HepG2 (cell line): Measurements from ENCODE around the gene BBIP1. TPM values are rescaled to one million over a fixed set of nuclear protein-coding genes. Genes with fewer than 3 reads are reported as not detected.

Experiments
- BRF2 ChIP-seq: sonication (generic); formaldehyde crosslinking; IDR thresholded peaks from 2 replicates; pipeline ENCODE4 v1.8.1; 2022; ENCODE audit warnings: mild to moderate bottlenecking, missing genetic modification reagents
- FOXA1 ChIP-seq, 2 experiments: fragments of 450-650 bp in 1 of 2; sonication (generic) in 1 of 2; formaldehyde crosslinking in 1 of 2; IDR thresholded peaks; 2 replicates each; pipeline versions ENCODE4 v1.4.0 to v1.6.1; 2016 to 2020; ENCODE audit warnings: missing genetic modification reagents in 1 of 2
- HNF1B ChIP-seq: sonication (generic); formaldehyde crosslinking; IDR thresholded peaks from 2 replicates; pipeline ENCODE4 v1.5.1; 2020; ENCODE audit warnings: mild to moderate bottlenecking, moderate library complexity, missing genetic modification reagents
- HOMEZ ChIP-seq: IDR thresholded peaks from 2 replicates; pipeline ENCODE4 v1.6.1; 2016; ENCODE audit warnings: low read depth
- JUND ChIP-seq: sonication (generic); formaldehyde crosslinking; IDR thresholded peaks from 2 replicates; pipeline ENCODE4 v1.8.0; 2022; ENCODE audit warnings: mild to moderate bottlenecking, missing genetic modification reagents
- MAFF ChIP-seq: IDR thresholded peaks from 2 replicates; pipeline ENCODE4 v1.6.1; 2011; ENCODE audit warnings: low read depth, low read length, improper control_type of control experiment
- MEF2D ChIP-seq: sonication (generic); formaldehyde crosslinking; IDR thresholded peaks from 2 replicates; pipeline ENCODE4 v1.5.1; 2020; ENCODE audit warnings: mild to moderate bottlenecking, missing genetic modification reagents
- REPIN1 ChIP-seq: sonication (generic); formaldehyde crosslinking; IDR thresholded peaks from 2 replicates; pipeline ENCODE4 v1.8.0; 2022; ENCODE audit warnings: missing genetic modification reagents, low read depth, mild to moderate bottlenecking, borderline replicate concordance
- RFX1 ChIP-seq: fragments of 450-650 bp; IDR thresholded peaks from 2 replicates; pipeline ENCODE4 v1.6.1; 2017
- SATB2 ChIP-seq: sonication (generic); formaldehyde crosslinking; IDR thresholded peaks from 2 replicates; pipeline ENCODE4 v1.5.0; 2020; ENCODE audit warnings: missing genetic modification reagents
- SKI ChIP-seq: fragments of 450-650 bp; IDR thresholded peaks from one replicate; pipeline ENCODE4 v1.6.1; 2018; ENCODE audit warnings: mild to moderate bottlenecking; ENCODE audit not compliant: partially characterized antibody
- SMAD3 ChIP-seq: sonication (generic); formaldehyde crosslinking; IDR thresholded peaks from 2 replicates; pipeline ENCODE4 v1.4.0; 2020; ENCODE audit warnings: missing genetic modification reagents
- SNAI1 ChIP-seq: sonication (generic); formaldehyde crosslinking; IDR thresholded peaks from 2 replicates; pipeline ENCODE4 v1.5.0; 2020; ENCODE audit warnings: mild to moderate bottlenecking, missing genetic modification reagents, borderline replicate concordance
- ZNF44 ChIP-seq: sonication (generic); formaldehyde crosslinking; IDR thresholded peaks from 2 replicates; pipeline ENCODE4 v1.5.1; 2020; ENCODE audit warnings: mild to moderate bottlenecking, missing genetic modification reagents
- ZNF891 ChIP-seq: sonication (generic); formaldehyde crosslinking; IDR thresholded peaks from 2 replicates; pipeline ENCODE4 v1.5.0; 2020; ENCODE audit warnings: mild to moderate bottlenecking, missing genetic modification reagents
- polyA plus RNA-seq, 8 experiments: library from polyadenylated mRNA; depleted of rRNA in 3 of 8; stranded (reverse) in 7 of 8; unstranded in 1 of 8; fragments of >200 nt; fragmentation: Illumina TruSeq in 4 of 8; extraction: Trizol in 4 of 8; gene quantifications; 2 replicates each; pipeline versions ENCODE4 v1.2.1 to v1.2.3, GENCODE V29; 2011 to 2016; ENCODE audit warnings: low read depth in 4 of 8, missing spikeins in 1 of 8, mixed read lengths in 1 of 8; ENCODE audit not compliant: insufficient read depth in 1 of 8
- total RNA-seq, 5 experiments: library from RNA; depleted of rRNA; stranded (reverse); fragments of >200 nt; fragmentation: Illumina TruSeq; extraction: Trizol; gene quantifications; 2 replicates each; pipeline ENCODE4 v1.2.3, GENCODE V29; 2016; ENCODE audit warnings: low read depth in 1 of 5
- TF ChIP-seq, protein P1 (sequence below): IDR thresholded peaks from 2 replicates; pipeline ENCODE4 v1.6.1; 2016; ENCODE audit warnings: missing compliant biosample characterization, missing genetic modification reagents, borderline replicate concordance
- TF ChIP-seq, protein P2 (sequence below): sonication (generic); formaldehyde crosslinking; IDR thresholded peaks from 2 replicates; pipeline ENCODE4 v1.4.0; 2020; ENCODE audit warnings: missing genetic modification reagents, borderline replicate concordance

The BBIP1 gene
- total and polyA plus RNA-seq, 2 of the 13 experiments (the other 11 are each of a cell fraction or from before 2014, with no cell fraction given), result 18.3 to 24.1 TPM

DNA sequence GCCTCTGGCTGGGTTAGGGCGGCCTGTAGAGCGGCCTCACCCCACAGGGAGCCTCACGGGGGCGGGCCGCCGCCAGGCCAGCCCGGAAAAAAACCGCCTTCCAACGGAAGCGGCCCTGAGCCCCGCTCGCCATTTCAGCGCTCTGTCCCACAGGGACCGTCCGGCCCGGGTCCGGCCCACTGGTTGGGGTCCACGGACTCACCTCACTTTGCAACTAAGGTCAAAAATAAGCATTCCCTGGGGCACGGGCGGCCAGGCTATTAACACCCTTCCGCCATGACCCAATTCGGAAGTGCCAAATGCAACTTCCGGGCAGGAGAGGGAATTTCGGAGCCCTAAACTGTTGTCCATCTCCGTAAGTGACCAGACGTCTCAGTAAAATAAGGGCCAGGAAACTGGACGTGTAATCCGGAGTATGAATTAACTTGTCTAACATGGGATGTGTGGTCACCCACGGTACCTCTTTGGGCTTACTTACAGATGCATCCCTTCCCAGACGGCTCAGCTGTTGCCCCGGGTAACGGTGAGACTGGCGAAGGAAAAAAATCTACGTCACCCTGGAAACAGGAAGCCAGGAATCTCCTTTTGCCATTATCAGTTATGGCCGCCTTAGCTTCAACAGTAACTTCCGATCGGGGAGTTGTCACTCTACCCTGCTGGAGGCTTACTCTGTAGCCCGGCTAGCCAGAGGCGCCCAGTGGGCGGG is at the start of gene BBIP1 (continued):
- TF ChIP-seq, protein P1, sequence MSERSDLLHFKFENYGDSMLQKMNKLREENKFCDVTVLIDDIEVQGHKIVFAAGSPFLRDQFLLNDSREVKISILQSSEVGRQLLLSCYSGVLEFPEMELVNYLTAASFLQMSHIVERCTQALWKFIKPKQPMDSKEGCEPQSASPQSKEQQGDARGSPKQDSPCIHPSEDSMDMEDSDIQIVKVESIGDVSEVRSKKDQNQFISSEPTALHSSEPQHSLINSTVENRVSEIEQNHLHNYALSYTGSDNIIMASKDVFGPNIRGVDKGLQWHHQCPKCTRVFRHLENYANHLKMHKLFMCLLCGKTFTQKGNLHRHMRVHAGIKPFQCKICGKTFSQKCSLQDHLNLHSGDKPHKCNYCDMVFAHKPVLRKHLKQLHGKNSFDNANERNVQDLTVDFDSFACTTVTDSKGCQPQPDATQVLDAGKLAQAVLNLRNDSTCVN (CRISPR knock-in tag), result 0 out of 2 replicates have a peak, but pooled peaks have one; percentile 39
- TF ChIP-seq FOXA1 (IDR thresholded peaks at IDR 0.05), result no peak
- no peak for TF ChIP-seq FOXA1 (CRISPR knock-in tag; IDR thresholded peaks at IDR 0.05)
- TF ChIP-seq BRF2 (CRISPR knock-in tag), result no peak
- peak; percentile 39 for TF ChIP-seq SKI
- no peak; the same call in 1 of the 2 replicates for TF ChIP-seq HOMEZ (CRISPR knock-in tag)
- no peak for TF ChIP-seq SMAD3 (CRISPR knock-in tag)
- TF ChIP-seq, protein P2, sequence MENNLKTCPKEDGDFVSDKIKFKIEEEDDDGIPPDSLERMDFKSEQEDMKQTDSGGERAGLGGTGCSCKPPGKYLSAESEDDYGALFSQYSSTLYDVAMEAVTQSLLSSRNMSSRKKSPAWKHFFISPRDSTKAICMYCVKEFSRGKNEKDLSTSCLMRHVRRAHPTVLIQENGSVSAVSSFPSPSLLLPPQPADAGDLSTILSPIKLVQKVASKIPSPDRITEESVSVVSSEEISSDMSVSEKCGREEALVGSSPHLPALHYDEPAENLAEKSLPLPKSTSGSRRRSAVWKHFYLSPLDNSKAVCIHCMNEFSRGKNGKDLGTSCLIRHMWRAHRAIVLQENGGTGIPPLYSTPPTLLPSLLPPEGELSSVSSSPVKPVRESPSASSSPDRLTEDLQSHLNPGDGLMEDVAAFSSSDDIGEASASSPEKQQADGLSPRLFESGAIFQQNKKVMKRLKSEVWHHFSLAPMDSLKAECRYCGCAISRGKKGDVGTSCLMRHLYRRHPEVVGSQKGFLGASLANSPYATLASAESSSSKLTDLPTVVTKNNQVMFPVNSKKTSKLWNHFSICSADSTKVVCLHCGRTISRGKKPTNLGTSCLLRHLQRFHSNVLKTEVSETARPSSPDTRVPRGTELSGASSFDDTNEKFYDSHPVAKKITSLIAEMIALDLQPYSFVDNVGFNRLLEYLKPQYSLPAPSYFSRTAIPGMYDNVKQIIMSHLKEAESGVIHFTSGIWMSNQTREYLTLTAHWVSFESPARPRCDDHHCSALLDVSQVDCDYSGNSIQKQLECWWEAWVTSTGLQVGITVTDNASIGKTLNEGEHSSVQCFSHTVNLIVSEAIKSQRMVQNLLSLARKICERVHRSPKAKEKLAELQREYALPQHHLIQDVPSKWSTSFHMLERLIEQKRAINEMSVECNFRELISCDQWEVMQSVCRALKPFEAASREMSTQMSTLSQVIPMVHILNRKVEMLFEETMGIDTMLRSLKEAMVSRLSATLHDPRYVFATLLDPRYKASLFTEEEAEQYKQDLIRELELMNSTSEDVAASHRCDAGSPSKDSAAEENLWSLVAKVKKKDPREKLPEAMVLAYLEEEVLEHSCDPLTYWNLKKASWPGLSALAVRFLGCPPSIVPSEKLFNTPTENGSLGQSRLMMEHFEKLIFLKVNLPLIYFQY, result peak; percentile 43; the same call in 1 of the 2 replicates
- TF ChIP-seq RFX1, result peak; percentile 94
- TF ChIP-seq JUND, result peak; percentile 22; the same call in 1 of the 2 replicates
- TF ChIP-seq REPIN1 (CRISPR knock-in tag), result peak; percentile 28; the same call in 1 of the 2 replicates
- TF ChIP-seq SATB2, result no peak; the same call in 1 of the 2 replicates
- TF ChIP-seq ZNF891 (CRISPR knock-in tag), result peak; percentile 92
- TF ChIP-seq MEF2D (CRISPR knock-in tag), result peak; percentile 57; the same call in 1 of the 2 replicates
- no peak for TF ChIP-seq MAFF
- peak; percentile 77 for TF ChIP-seq HNF1B (CRISPR knock-in tag)
- no peak for TF ChIP-seq SNAI1 (CRISPR knock-in tag)
- peak; percentile 63 for TF ChIP-seq ZNF44 (CRISPR knock-in tag)
